ENCODE data around the gene SMG5.
"Not testable (repeated sequence)": the region's sequence is repeated elsewhere in the genome, so short reads cannot be mapped to it uniquely, and the experiment has no call there.

SMG5 gene, protein sequence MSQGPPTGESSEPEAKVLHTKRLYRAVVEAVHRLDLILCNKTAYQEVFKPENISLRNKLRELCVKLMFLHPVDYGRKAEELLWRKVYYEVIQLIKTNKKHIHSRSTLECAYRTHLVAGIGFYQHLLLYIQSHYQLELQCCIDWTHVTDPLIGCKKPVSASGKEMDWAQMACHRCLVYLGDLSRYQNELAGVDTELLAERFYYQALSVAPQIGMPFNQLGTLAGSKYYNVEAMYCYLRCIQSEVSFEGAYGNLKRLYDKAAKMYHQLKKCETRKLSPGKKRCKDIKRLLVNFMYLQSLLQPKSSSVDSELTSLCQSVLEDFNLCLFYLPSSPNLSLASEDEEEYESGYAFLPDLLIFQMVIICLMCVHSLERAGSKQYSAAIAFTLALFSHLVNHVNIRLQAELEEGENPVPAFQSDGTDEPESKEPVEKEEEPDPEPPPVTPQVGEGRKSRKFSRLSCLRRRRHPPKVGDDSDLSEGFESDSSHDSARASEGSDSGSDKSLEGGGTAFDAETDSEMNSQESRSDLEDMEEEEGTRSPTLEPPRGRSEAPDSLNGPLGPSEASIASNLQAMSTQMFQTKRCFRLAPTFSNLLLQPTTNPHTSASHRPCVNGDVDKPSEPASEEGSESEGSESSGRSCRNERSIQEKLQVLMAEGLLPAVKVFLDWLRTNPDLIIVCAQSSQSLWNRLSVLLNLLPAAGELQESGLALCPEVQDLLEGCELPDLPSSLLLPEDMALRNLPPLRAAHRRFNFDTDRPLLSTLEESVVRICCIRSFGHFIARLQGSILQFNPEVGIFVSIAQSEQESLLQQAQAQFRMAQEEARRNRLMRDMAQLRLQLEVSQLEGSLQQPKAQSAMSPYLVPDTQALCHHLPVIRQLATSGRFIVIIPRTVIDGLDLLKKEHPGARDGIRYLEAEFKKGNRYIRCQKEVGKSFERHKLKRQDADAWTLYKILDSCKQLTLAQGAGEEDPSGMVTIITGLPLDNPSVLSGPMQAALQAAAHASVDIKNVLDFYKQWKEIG

DNA sequence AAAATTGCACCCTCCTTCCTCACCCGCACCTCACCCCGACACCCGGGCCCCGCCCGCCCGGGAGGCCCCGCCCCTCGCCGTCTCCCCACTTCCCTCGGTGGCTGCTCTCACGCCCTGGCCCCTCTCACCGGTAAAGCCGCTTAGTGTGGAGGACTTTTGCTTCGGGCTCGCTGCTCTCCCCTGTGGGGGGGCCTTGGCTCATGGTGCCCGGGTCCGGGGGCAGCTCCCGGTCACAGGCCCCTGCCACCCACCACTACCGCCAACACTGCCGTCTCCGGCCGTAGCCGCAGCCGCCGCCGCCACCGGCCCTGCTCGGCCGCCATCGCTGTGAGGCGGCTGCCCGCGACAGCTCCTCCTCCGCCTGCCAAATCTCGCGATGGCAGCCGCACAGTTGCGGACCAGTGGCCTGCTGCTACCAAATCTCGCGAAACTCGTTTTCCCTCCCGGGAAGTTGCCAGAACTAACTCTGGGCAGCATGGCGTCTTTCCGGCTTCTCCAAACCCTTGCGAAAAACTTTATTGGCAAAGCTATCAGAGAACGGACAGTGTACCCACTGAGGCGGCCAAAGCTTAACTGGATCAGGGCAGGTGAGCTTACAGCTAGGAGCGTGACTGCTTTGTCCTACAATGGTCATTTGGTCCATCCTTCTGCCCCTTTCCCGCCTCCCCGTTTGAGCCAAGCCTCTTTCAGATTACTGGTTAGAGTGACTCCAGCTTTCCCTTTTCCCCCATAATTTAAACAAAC lies at the start of gene SMG5:
TSS of gene SMG5 (minus strand) at position 347 of the 744 bp plus-strand sequence. CDS start at position 202, 145 bp downstream.
- TF ChIP-seq, protein P1, sequence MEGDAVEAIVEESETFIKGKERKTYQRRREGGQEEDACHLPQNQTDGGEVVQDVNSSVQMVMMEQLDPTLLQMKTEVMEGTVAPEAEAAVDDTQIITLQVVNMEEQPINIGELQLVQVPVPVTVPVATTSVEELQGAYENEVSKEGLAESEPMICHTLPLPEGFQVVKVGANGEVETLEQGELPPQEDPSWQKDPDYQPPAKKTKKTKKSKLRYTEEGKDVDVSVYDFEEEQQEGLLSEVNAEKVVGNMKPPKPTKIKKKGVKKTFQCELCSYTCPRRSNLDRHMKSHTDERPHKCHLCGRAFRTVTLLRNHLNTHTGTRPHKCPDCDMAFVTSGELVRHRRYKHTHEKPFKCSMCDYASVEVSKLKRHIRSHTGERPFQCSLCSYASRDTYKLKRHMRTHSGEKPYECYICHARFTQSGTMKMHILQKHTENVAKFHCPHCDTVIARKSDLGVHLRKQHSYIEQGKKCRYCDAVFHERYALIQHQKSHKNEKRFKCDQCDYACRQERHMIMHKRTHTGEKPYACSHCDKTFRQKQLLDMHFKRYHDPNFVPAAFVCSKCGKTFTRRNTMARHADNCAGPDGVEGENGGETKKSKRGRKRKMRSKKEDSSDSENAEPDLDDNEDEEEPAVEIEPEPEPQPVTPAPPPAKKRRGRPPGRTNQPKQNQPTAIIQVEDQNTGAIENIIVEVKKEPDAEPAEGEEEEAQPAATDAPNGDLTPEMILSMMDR (IDR thresholded peaks at IDR 0.05; ENCODE audit: insufficient read depth, low read depth, low read length, missing control alignments): no peak
- peak; percentile 99 for DNase-seq (ENCODE audit: low read depth)
- H3K4me3 ChIP-seq (ENCODE audit: low read length): peak within 1 kb of the TSS; percentile 85

DNA sequence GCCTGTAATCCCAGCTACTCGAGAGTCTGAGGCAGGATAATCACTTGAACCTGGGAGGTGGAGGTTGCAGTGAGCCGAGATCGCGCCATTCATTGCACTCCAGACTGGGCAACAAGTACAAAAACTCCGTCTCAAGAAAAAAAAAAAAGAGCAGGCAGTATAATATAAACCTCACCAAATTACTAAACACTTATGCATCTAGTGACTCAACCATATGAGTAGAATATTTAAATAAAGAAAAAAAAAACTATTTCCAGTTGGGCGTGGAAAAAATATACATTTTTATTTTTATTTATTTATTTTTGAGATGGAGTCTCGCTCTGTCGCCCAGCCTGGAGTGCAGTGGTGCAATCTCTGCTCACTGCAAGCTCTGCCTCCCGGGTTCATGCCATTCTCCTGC lies 40.6 kb upstream of the SMG5 start:
- DNase-seq (ENCODE audit: low read depth): not testable (repeated sequence)

DNA sequence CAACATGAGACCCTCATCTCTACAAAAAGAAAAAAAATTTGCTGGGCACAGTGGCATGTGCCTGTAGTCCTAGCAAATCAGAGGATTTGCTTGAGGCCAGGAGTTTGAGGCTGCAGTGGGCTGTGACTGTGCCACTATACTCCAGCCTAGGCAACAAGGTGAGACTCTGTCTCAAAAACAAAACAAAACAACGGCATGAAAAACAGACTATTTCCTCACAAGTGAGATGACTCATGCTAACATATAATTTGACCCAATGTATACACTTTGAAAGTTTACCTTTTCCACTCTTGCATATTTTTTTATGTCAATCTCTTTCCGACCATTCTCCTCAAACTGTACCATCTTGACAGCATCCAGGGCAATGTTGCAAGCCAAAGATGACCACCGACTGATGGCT lies 37.9 kb upstream of the SMG5 start:
- TF ChIP-seq, protein P1 (IDR thresholded peaks at IDR 0.05; ENCODE audit: insufficient read depth, low read depth, low read length, missing control alignments): no peak
- H3K4me3 ChIP-seq (ENCODE audit: low read length): no peak overlapping the region
- no peak for DNase-seq (ENCODE audit: low read depth)

More for the DNA sequence above, 40.6 kb upstream of the SMG5 start:
- H3K4me3 ChIP-seq (ENCODE audit: low read length): not testable (repeated sequence)

DNA sequence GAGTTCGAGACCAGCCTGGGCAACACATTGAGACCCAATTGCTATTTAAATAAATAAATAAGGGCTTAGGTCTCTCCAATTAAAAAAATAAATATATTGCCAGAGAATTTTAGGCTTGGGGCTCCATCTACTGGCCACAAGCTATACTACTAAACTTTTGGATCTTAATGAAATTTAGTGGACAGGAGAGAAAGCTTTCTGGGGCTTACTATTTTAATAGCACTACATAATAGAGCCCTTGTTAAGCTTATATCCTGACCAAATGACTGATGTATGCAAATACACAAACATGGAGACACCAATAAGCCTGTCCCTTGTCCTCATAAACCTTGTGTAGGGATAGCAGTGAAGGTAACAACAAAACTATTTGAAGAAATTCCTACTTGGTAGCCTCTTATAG lies 37.0 kb upstream of the SMG5 start:
- TF ChIP-seq, protein P1 (IDR thresholded peaks at IDR 0.05; ENCODE audit: insufficient read depth, low read depth, low read length, missing control alignments): peak; percentile 51
- no peak overlapping the region for H3K4me3 ChIP-seq (ENCODE audit: low read length)
- DNase-seq (ENCODE audit: low read depth): peak; percentile 29

DNA sequence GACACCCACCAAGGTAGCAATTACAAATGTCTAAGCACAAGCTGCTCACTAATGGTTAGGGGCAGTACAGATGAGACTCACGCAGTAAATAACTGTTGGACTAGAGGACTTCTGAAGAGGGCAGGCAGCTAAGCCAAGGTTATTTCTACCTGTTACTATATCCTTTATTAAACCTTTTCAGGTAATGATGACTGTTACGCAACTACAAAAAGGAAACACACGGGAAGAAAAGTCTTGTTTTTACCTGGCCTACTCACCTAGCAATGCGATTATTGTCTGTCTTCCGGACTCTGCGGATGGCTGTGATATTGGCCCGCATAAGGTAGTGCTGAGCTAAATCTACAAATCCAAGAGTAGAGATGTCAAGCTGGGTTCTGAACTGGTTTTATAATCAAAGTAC lies 34.3 kb upstream of the SMG5 start:
- DNase-seq (ENCODE audit: low read depth): no peak
- no peak overlapping the region for H3K4me3 ChIP-seq (ENCODE audit: low read length)
- TF ChIP-seq, protein P1 (IDR thresholded peaks at IDR 0.05; ENCODE audit: insufficient read depth, low read depth, low read length, missing control alignments): no peak

DNA sequence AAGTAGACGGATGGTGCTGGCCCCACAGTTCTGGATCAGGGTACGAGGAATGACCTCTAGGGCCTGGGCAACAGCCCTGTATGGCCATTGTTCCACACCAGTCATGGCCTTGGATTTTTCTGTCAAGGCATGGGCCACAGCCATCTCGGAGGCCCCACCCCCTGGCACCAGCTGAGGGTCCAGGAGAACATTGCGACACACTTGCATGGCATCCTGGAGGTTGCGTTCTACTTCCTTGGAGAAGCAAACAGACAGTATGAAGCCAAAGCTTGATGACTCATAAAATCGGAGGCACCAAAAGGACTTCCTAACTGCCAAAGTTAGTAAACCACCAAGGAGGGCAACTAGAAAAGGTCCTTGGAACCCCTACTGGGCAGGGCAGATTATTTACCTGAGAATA lies 28.3 kb upstream of the SMG5 start:
- H3K4me3 ChIP-seq (ENCODE audit: low read length): no peak overlapping the region
- TF ChIP-seq, protein P1 (IDR thresholded peaks at IDR 0.05; ENCODE audit: insufficient read depth, low read depth, low read length, missing control alignments): no peak
- peak; percentile 41 for DNase-seq (ENCODE audit: low read depth)
